ENCODE measurements around the gene KDR.

The KDR gene

GRCh38 chr4:55037728-55038127 is 87.7 kb downstream of the KDR start:
- Mint-ChIP-seq H3K27ac (no peak overlapping the region), H3K4me3 (no peak overlapping the region), H3K9me3 (no peaks in the 10 kb centered on the region), H3K36me3 (no peaks in the 10 kb centered on the region), H3K27me3 (peaks cover 3% of the 10 kb centered on the region), H3K4me1 (no peaks in the 10 kb centered on the region)
- no peak for DNase-seq
- CTCF ChIA-PET, result no interaction called here

GRCh38 chr4:55036405-55036804 is 89.0 kb downstream of the KDR start:
- Mint-ChIP-seq H3K27ac (no peak overlapping the region), H3K36me3 (no peaks in the 10 kb centered on the region), H3K4me1 (no peaks in the 10 kb centered on the region), H3K9me3 (no peaks in the 10 kb centered on the region), H3K27me3 (peaks cover 3% of the 10 kb centered on the region), H3K4me3 (no peak overlapping the region)
- no peak for DNase-seq
- CTCF ChIA-PET, result no interaction called here

GRCh38 chr4:55035892-55036291 is 89.5 kb downstream of the KDR start:
- Mint-ChIP-seq H3K27ac (no peak overlapping the region), H3K36me3 (no peaks in the 10 kb centered on the region), H3K9me3 (no peaks in the 10 kb centered on the region), H3K4me3 (no peak overlapping the region), H3K27me3 (peaks cover 3% of the 10 kb centered on the region), H3K4me1 (no peaks in the 10 kb centered on the region)
- CTCF ChIA-PET, result no interaction called here
- no peak for DNase-seq

GRCh38 chr4:55033296-55033695 is 92.1 kb downstream of the KDR start:
- H3K27ac Mint-ChIP-seq, result no peak overlapping the region
- no peak for DNase-seq
- no peak overlapping the region for H3K4me3 Mint-ChIP-seq
- H3K27me3 Mint-ChIP-seq, result peaks cover 3% of the 10 kb centered on the region
- no peaks in the 10 kb centered on the region for H3K4me1 Mint-ChIP-seq
- CTCF ChIA-PET, result no interaction called here
- no peaks in the 10 kb centered on the region for H3K9me3 Mint-ChIP-seq
- H3K36me3 Mint-ChIP-seq, result no peaks in the 10 kb centered on the region

GRCh38 chr4:55032788-55033187 is 92.6 kb downstream of the KDR start:
- CTCF ChIA-PET, result no interaction called here

GRCh38 chr4:55032179-55032578 is 93.2 kb downstream of the KDR start:
- no peak overlapping the region for H3K4me3 Mint-ChIP-seq
- H3K9me3 Mint-ChIP-seq, result no peaks in the 10 kb centered on the region
- H3K27ac Mint-ChIP-seq, result no peak overlapping the region
- no peaks in the 10 kb centered on the region for H3K36me3 Mint-ChIP-seq
- DNase-seq, result no peak
- CTCF ChIA-PET, result no interaction called here
- no peaks in the 10 kb centered on the region for H3K4me1 Mint-ChIP-seq
- peaks cover 3% of the 10 kb centered on the region for H3K27me3 Mint-ChIP-seq

More at GRCh38 chr4:55032788-55033187, 92.6 kb downstream of the KDR start:
- Mint-ChIP-seq H3K27ac (no peak overlapping the region), H3K9me3 (no peaks in the 10 kb centered on the region), H3K4me3 (no peak overlapping the region), H3K4me1 (no peaks in the 10 kb centered on the region), H3K36me3 (no peaks in the 10 kb centered on the region), H3K27me3 (peaks cover 3% of the 10 kb centered on the region)
- DNase-seq, result no peak

GRCh38 chr4:55031158-55031557 is 94.2 kb downstream of the KDR start:
- no peak overlapping the region for H3K27ac Mint-ChIP-seq
- CTCF ChIA-PET, result no interaction called here
- H3K36me3 Mint-ChIP-seq, result no peaks in the 10 kb centered on the region
- no peak for DNase-seq
- no peaks in the 10 kb centered on the region for H3K9me3 Mint-ChIP-seq
- H3K4me3 Mint-ChIP-seq, result no peak overlapping the region
- no peaks in the 10 kb centered on the region for H3K4me1 Mint-ChIP-seq
- peaks cover 3% of the 10 kb centered on the region for H3K27me3 Mint-ChIP-seq

GRCh38 chr4:55030589-55030988 is 94.8 kb downstream of the KDR start:
- no peaks in the 10 kb centered on the region for H3K36me3 Mint-ChIP-seq
- H3K27ac Mint-ChIP-seq, result no peak overlapping the region
- no peaks in the 10 kb centered on the region for H3K4me1 Mint-ChIP-seq
- H3K9me3 Mint-ChIP-seq, result no peaks in the 10 kb centered on the region
- H3K4me3 Mint-ChIP-seq, result no peak overlapping the region
- DNase-seq, result no peak
- CTCF ChIA-PET, result no interaction called here
- peaks cover 3% of the 10 kb centered on the region for H3K27me3 Mint-ChIP-seq

- H3K4me3 Mint-ChIP-seq, result no peak overlapping the region
- H3K27ac Mint-ChIP-seq, result no peak overlapping the region
- H3K4me1 Mint-ChIP-seq, result no peaks in the 10 kb centered on the region
- no peaks in the 10 kb centered on the region for H3K9me3 Mint-ChIP-seq
- H3K36me3 Mint-ChIP-seq, result no peaks in the 10 kb centered on the region
- no peak for DNase-seq
- H3K27me3 Mint-ChIP-seq, result peaks cover 3% of the 10 kb centered on the region
- CTCF ChIA-PET, result no interaction called here
Observed at GRCh38 chr4:55029821-55030503, 95.4 kb downstream of the KDR start.

GRCh38 chr4:55029321-55029720 is 96.1 kb downstream of the KDR start:
- H3K27me3 Mint-ChIP-seq, result peaks cover 3% of the 10 kb centered on the region
- no peak overlapping the region for H3K27ac Mint-ChIP-seq
- CTCF ChIA-PET, result no interaction called here

More at GRCh38 chr4:55029321-55029720, 96.1 kb downstream of the KDR start:
- Mint-ChIP-seq H3K4me1 (no peaks in the 10 kb centered on the region), H3K4me3 (no peak overlapping the region), H3K9me3 (no peaks in the 10 kb centered on the region), H3K36me3 (no peaks in the 10 kb centered on the region)
- no peak for DNase-seq

All from activated naive CD4-positive, alpha-beta T cell treated with anti-CD3 and anti-CD28 coated beads, Interleukin-2, amount 10 ng/mL, durations not matched to agents 7 days and 5 days (primary cell).